Endodermal cell (in vitro differentiated cells): ENCODE results near the gene FMC1. TPM values are rescaled to one million over a fixed set of nuclear protein-coding genes. Genes with fewer than 3 reads are reported as not detected.

Experiments
- DNase-seq: peaks from one replicate; pipeline ENCODE4 v3.0.0-alpha.2; 2017
- H3K27ac ChIP-seq: 2 replicates; pipeline ENCODE4 v1.5.1; 2013; ENCODE audit warnings: mild to moderate bottlenecking, low read depth, low read length, moderate library complexity
- H3K27me3 ChIP-seq: 2 replicates; pipeline ENCODE4 v1.6.1; 2013; ENCODE audit warnings: mild to moderate bottlenecking, low read length, moderate library complexity; ENCODE audit not compliant: insufficient read depth, control insufficient read depth, poor library complexity, severe bottlenecking
- H3K36me3 ChIP-seq: 2 replicates; pipeline ENCODE4 v1.7.0; 2013; ENCODE audit warnings: mild to moderate bottlenecking, low read length, moderate library complexity; ENCODE audit not compliant: control insufficient read depth, insufficient read depth
- H3K4me1 ChIP-seq: one replicate; pipeline ENCODE4 v1.7.0; 2013; ENCODE audit warnings: low read length; ENCODE audit not compliant: control insufficient read depth, insufficient read depth
- H3K4me3 ChIP-seq: 2 replicates; pipeline ENCODE4 v1.5.1; 2013; ENCODE audit warnings: mild to moderate bottlenecking, low read length, moderate library complexity
- H3K9ac ChIP-seq: 2 replicates; pipeline ENCODE4 v1.6.1; 2013; ENCODE audit warnings: mild to moderate bottlenecking, low read length, moderate library complexity; ENCODE audit not compliant: poor library complexity, severe bottlenecking; ENCODE audit errors: extremely low read depth
- H3K9me3 ChIP-seq: 2 replicates; pipeline ENCODE4 v1.6.1; 2013; ENCODE audit warnings: mild to moderate bottlenecking, low read length, moderate library complexity; ENCODE audit not compliant: control insufficient read depth
- H3K27ac Mint-ChIP-seq: 2 replicates; pipeline ENCODE4 v1.8.0; 2020; ENCODE audit warnings: mixed read lengths
- H3K27me3 Mint-ChIP-seq: 2 replicates; pipeline ENCODE4 v1.8.0; 2021; ENCODE audit warnings: mild to moderate bottlenecking, mixed read lengths; ENCODE audit not compliant: insufficient read depth
- H3K36me3 Mint-ChIP-seq: 2 replicates; pipeline ENCODE4 v1.8.0; 2020; ENCODE audit warnings: low read depth, mixed read lengths
- H3K4me1 Mint-ChIP-seq: 2 replicates; pipeline ENCODE4 v1.8.0; 2020; ENCODE audit warnings: mixed read lengths
- H3K4me3 Mint-ChIP-seq: 2 replicates; pipeline ENCODE4 v1.8.0; 2020; ENCODE audit warnings: mild to moderate bottlenecking, moderate library complexity, mixed read lengths
- H3K9me3 Mint-ChIP-seq: 2 replicates; pipeline ENCODE4 v1.8.0; 2020; ENCODE audit warnings: mild to moderate bottlenecking, mixed read lengths
- CTCF ChIP-seq: fragments of 200-600 bp; sonication (generic); conservative IDR thresholded peaks from 2 replicates; pipeline ENCODE4 v1.5.0; 2021; ENCODE audit warnings: antibody characterized with exemption, mild to moderate bottlenecking
- WGBS, 2 experiments: methylation state at CpG; one replicate each; pipeline versions ENCODE4 v1.1.5 to v1.1.7; 2013; ENCODE audit warnings: missing lambda C conversion rate in 2 of 2, mixed read lengths in 1 of 2; ENCODE audit not compliant: insufficient coverage in 1 of 2, insufficient read length in 1 of 2; 5-methylcytosine and 5-hydroxymethylcytosine counted together
- total RNA-seq, 2 donors: library from RNA; stranded (reverse); fragmentation: NEBNext Ultra II Directional in 1 of 2; extraction: Animal tissue kit (Norgen Biotek cat#: 25700) in 1 of 2; gene quantifications; 2 replicates in 1 of 2; 3 replicates in 1 of 2; pipeline ENCODE4 v1.2.1, GENCODE V29; 2021

The FMC1 gene
- total RNA-seq, 2 donors from 2014 or later: 10.8 to 17.1 TPM

GRCh38 chr7:139374246-139374645 is 33.1 kb downstream of the FMC1 start:
- H3K27me3 Mint-ChIP-seq: no peaks in the 10 kb centered on the region
- H3K4me1 Mint-ChIP-seq: peaks cover 23% of the 10 kb centered on the region
- 92 to 98% methylated on average over 4 to 6 of the region's 6 CpGs for WGBS, 2 experiments
- no peak overlapping the region for H3K4me3 Mint-ChIP-seq
- Histone ChIP-seq H3K4me3 (no peak overlapping the region), H3K36me3 (peaks cover 43% of the 10 kb centered on the region), H3K9ac (no peak overlapping the region), H3K4me1 (peaks cover 6% of the 10 kb centered on the region), H3K27me3 (no peaks in the 10 kb centered on the region), H3K27ac (no peak overlapping the region), H3K9me3 (no peaks in the 10 kb centered on the region)
- DNase-seq: no peak
- H3K36me3 Mint-ChIP-seq: peaks cover 24% of the 10 kb centered on the region
- H3K27ac Mint-ChIP-seq: no peak overlapping the region
- no peaks in the 10 kb centered on the region for H3K9me3 Mint-ChIP-seq
- no peak for TF ChIP-seq CTCF

- H3K9ac ChIP-seq: no peak overlapping the region
- H3K36me3 ChIP-seq: peaks cover 67% of the 10 kb centered on the region
- H3K4me1 ChIP-seq: no peaks in the 10 kb centered on the region
- Mint-ChIP-seq H3K36me3 (peaks cover 49% of the 10 kb centered on the region), H3K4me1 (no peaks in the 10 kb centered on the region), H3K4me3 (no peak overlapping the region), H3K27me3 (no peaks in the 10 kb centered on the region), H3K27ac (no peak overlapping the region), H3K9me3 (no peaks in the 10 kb centered on the region)
- no peaks in the 10 kb centered on the region for H3K27me3 ChIP-seq
- WGBS, 2 experiments: 98 to 100% methylated on average over 5 to 6 of the region's 6 CpGs
- H3K27ac ChIP-seq: no peak overlapping the region
- no peak for TF ChIP-seq CTCF
- no peak overlapping the region for H3K4me3 ChIP-seq
- no peaks in the 10 kb centered on the region for H3K9me3 ChIP-seq
- no peak for DNase-seq
Measured at GRCh38 chr7:139382439-139382838, 41.3 kb downstream of the FMC1 start.

GRCh38 chr7:139384611-139385010 is 43.5 kb downstream of the FMC1 start:
- Histone ChIP-seq H3K9ac (no peak overlapping the region), H3K4me1 (no peaks in the 10 kb centered on the region), H3K27me3 (no peaks in the 10 kb centered on the region), H3K27ac (no peak overlapping the region), H3K36me3 (peaks cover 73% of the 10 kb centered on the region), H3K4me3 (no peak overlapping the region), H3K9me3 (no peaks in the 10 kb centered on the region)
- peaks cover 54% of the 10 kb centered on the region for H3K36me3 Mint-ChIP-seq
- H3K27me3 Mint-ChIP-seq: no peaks in the 10 kb centered on the region
- TF ChIP-seq CTCF: no peak
- WGBS, 2 experiments: 97% methylated on average over 3 of the region's 3 CpGs; no CpG with 5 or more reads in 1 of the 2 experiments
- H3K4me1 Mint-ChIP-seq: no peaks in the 10 kb centered on the region
- H3K27ac Mint-ChIP-seq: no peak overlapping the region
- no peak overlapping the region for H3K4me3 Mint-ChIP-seq
- no peaks in the 10 kb centered on the region for H3K9me3 Mint-ChIP-seq
- no peak for DNase-seq
